Endothelial cell of umbilical vein (primary cell): ENCODE results near the gene IFI27. TPM values are rescaled to one million over a fixed set of nuclear protein-coding genes. Genes with fewer than 3 reads are reported as not detected.
A peak's percentile ranks its signal among the peaks of the same experiment; 100 is the strongest.

ENCODE experiments used
- BruUV-seq: library from RNA; stranded (reverse); fragments of 400-500 nt; replicated peaks from 2 replicates; lab custom pipeline; 2021; lab: Mats Ljungman, UMichigan
- CTCF ChIA-PET: fragments of 300-600, 350-600 bp; sonication (Branson Sonifier 250); formaldehyde crosslinking; loops from one replicate; lab custom pipeline; 2021; ENCODE audit warnings: antibody characterized with exemption, inconsistent platforms; lab: Charles Lee
- POLR2A ChIA-PET: fragments of 300-600, 350-600 bp; sonication (Branson Sonifier 250); formaldehyde crosslinking; loops from one replicate; lab custom pipeline; 2021; ENCODE audit warnings: antibody characterized with exemption, inconsistent platforms; lab: Charles Lee
- DNase-seq: peaks from one replicate; pipeline ENCODE4 v3.0.0-alpha.2; 2011; ENCODE audit warnings: low read depth, low spot score
- FAIRE-seq: peaks from 2 replicates; lab custom pipeline; 2011; peaks lifted over from hg19 to GRCh38; lab: Jason Lieb, UNC
- H2AFZ ChIP-seq: 2 replicates; pipeline ENCODE4 v1.6.0; 2012; ENCODE audit warnings: low read depth, low read length, control low read depth, inconsistent platforms
- H3K27ac ChIP-seq: 2 replicates; pipeline ENCODE4 v1.5.1; 2011; ENCODE audit warnings: low read depth, mild to moderate bottlenecking, control low read depth, low read length, moderate library complexity; ENCODE audit not compliant: insufficient read depth
- H3K27me3 ChIP-seq, 2 experiments: 2 replicates each; pipeline versions ENCODE4 v1.6.0 to v1.6.1; 2011; ENCODE audit warnings: low read length in 2 of 2, mixed read lengths in 1 of 2; ENCODE audit not compliant: control insufficient read depth in 2 of 2, insufficient read depth in 2 of 2
- H3K36me3 ChIP-seq, 2 experiments: 2 replicates in 1 of 2; 3 replicates in 1 of 2; pipeline ENCODE4 v1.5.1; 2011; ENCODE audit warnings: low read length in 2 of 2, mild to moderate bottlenecking in 1 of 2, moderate library complexity in 1 of 2; ENCODE audit not compliant: control insufficient read depth in 2 of 2, insufficient read depth in 2 of 2; ENCODE audit errors: extremely low read depth in 1 of 2
- H3K4me1 ChIP-seq: 3 replicates; pipeline ENCODE4 v1.5.1; 2011; ENCODE audit warnings: mild to moderate bottlenecking, low read length; ENCODE audit not compliant: control insufficient read depth, insufficient read depth; ENCODE audit errors: extremely low read depth
- H3K4me2 ChIP-seq: 2 replicates; pipeline ENCODE4 v1.6.1; 2011; ENCODE audit warnings: low read length, control low read depth, mixed read lengths; ENCODE audit not compliant: insufficient read depth
- H3K4me3 ChIP-seq, 3 experiments: fragments of 200-600 bp in 1 of 3; sonication (generic), shearing (Covaris generic) in 1 of 3; replicated peaks in 1 of 3; 2 replicates each; pipeline ENCODE4 v1.5.1; 2011 to 2016; ENCODE audit warnings: control low read depth in 3 of 3, low read length in 3 of 3, mild to moderate bottlenecking in 2 of 3, inconsistent platforms in 1 of 3, low read depth in 1 of 3, moderate library complexity in 1 of 3; ENCODE audit not compliant: insufficient read depth in 1 of 3
- H3K79me2 ChIP-seq: 2 replicates; pipeline ENCODE4 v1.6.0; 2012; ENCODE audit warnings: low read length, inconsistent platforms; ENCODE audit not compliant: control insufficient read depth, insufficient read depth
- H3K9ac ChIP-seq: replicated peaks from 2 replicates; pipeline ENCODE3; 2011; ENCODE audit warnings: low read length, control low read depth; ENCODE audit not compliant: insufficient read depth; ENCODE audit errors: extremely low read depth
- H3K9me1 ChIP-seq: replicated peaks from 3 replicates; pipeline ENCODE4 v1.6.0; 2011; ENCODE audit warnings: mild to moderate bottlenecking, low read length; ENCODE audit not compliant: control insufficient read depth, insufficient read depth; ENCODE audit errors: extremely low read depth
- H3K9me3 ChIP-seq: replicated peaks from 2 replicates; pipeline ENCODE4 v1.5.1; 2012; ENCODE audit warnings: low read length, inconsistent platforms; ENCODE audit not compliant: control insufficient read depth, insufficient read depth
- H4K20me1 ChIP-seq: replicated peaks from 2 replicates; pipeline ENCODE3; 2011; ENCODE audit warnings: mild to moderate bottlenecking, low read length; ENCODE audit not compliant: control insufficient read depth, insufficient read depth; ENCODE audit errors: extremely low read depth
- FOS ChIP-seq: IDR thresholded peaks from 2 replicates; pipeline ENCODE4 v1.6.1; 2011; ENCODE audit warnings: mild to moderate bottlenecking, low read length, moderate library complexity, borderline replicate concordance; ENCODE audit not compliant: insufficient read depth
- GATA2 ChIP-seq: IDR thresholded peaks from 2 replicates; pipeline ENCODE4 v1.7.0; 2011; ENCODE audit warnings: low read depth, mild to moderate bottlenecking, moderate library complexity, mixed read lengths, low read length; ENCODE audit not compliant: insufficient read length, insufficient read depth
- POLR2AphosphoS5 ChIP-seq: IDR thresholded peaks from 2 replicates; pipeline ENCODE4 v1.6.1; 2012; ENCODE audit warnings: low read depth, mild to moderate bottlenecking, control low read depth, low read length, moderate library complexity; ENCODE audit not compliant: insufficient read depth
- dilution Hi-C: fragments of 300-500 bp; cut with MboI; formaldehyde crosslinking; loops from one replicate; pipeline ENCODE4 v1.15.0; 2019; ENCODE audit warnings: low sequenced_read_pairs; ENCODE audit not compliant: extremely low pct_ligation_motif_present
- intact Hi-C: fragments of 100-400 bp; cut with micrococcal nuclease; formaldehyde crosslinking; loops from one replicate; pipeline ENCODE4 v1.10.0; 2022
- polyA plus RNA-seq, 4 experiments: library from polyadenylated mRNA; depleted of rRNA in 3 of 4; stranded (reverse) in 3 of 4; unstranded in 1 of 4; fragments of >200 nt; gene quantifications; 2 replicates each; pipeline versions ENCODE4 v1.2.1 to v1.2.3, GENCODE V29; 2011 to 2012; ENCODE audit warnings: missing spikeins in 1 of 4
- total RNA-seq: library from RNA; stranded (reverse); gene quantifications from 2 replicates; pipeline ENCODE4 v1.2.3, GENCODE V29; 2021
- TF ChIP-seq, protein P1 (sequence below): IDR thresholded peaks from 2 replicates; pipeline ENCODE4 v1.6.1; 2011; ENCODE audit not compliant: insufficient read depth, insufficient read length

Gene IFI27
- total and polyA plus RNA-seq, 2 donors (not counting 3 experiments of a cell fraction or from before 2014, with no cell fraction given): 126 to 1,265 TPM

DNA sequence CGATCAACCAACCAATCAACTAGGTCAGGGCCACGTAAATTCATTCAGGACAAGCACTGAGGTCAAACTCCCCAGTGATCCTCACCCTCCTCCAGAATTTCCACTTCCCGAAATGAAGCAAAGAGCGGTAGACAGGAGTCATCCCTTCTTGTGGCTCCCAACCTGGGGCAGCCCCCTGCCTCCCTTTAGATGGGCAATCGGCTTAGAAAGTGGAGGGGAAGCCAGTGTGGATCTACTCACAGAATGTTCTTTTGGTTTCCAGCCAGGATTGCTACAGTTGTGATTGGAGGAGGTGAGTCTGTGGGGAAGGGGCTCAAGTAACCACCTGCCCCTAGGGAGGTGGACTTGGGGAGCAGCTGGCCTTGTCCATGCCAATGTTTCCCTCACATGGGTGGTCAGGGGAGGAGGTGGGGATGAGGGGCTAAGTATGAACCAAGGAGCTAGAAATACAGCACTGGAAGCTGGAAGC is 4.1 kb downstream of the IFI27 start:
- intact Hi-C loops: loop anchor here (10.0 kb wide), 1 partner anchor 1060 kb away; no protein-coding TSS in a partner anchor
- CTCF ChIA-PET: interaction anchor here (0.8 to 6.1 kb wide), 9 partner anchors 10 to 175 kb away, joined by 3 to 67 read pairs (median 3); partner anchors contain the start of genes IFI27L2 and PPP4R4
- dilution Hi-C loops: no loop called here

DNA sequence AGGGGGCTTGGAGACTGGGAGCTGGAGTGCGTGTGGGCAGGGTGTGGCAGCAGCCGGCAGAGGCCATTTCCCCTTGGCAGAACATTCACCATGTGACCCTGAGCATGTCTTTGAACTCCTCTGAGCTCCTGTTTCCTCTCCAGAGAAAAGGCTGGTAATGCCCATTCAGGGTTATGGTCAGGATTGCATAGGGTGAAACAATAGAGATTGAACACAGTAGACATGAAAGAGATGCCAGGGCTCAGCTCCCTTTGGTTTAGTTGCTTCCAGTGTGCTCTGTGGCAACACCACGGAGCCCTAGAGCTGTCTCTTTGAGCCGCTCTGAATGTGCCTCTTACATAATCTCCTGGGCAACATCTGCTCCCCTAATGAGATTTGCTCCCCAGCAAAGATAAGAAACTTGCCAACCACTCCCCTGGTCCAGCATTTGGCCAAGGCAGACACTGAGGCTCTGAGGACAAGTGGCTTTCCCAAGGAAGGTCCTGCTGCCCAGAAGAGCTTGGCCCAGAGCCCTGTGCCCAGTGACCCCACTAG is 4.6 kb downstream of the IFI27 start:
- Histone ChIP-seq H3K27ac (no peak overlapping the region), H3K79me2 (no peaks in the 10 kb centered on the region), H3K27me3 (no peaks in the 10 kb centered on the region), H2AFZ (peak overlapping the region; percentile 20), H3K9ac (no peak overlapping the region), H3K9me3 (no peaks in the 10 kb centered on the region), H3K4me1 (peaks cover 19% of the 10 kb centered on the region), H3K4me3 (no peak overlapping the region), H3K9me1 (no peaks in the 10 kb centered on the region), H3K4me2 (peak overlapping the region; percentile 2), H4K20me1 (no peaks in the 10 kb centered on the region), H3K36me3 (no peaks in the 10 kb centered on the region)
- FAIRE-seq (peak; percentile 90), DNase-seq (peak; percentile 32)
- BruUV-seq: no TSS peak
- dilution Hi-C loops (no loop called here), intact Hi-C loops (loop anchor here (10.0 kb wide), 1 partner anchor 1060 kb away; no protein-coding TSS in a partner anchor)
- CTCF ChIA-PET: interaction anchor here (0.8 to 6.1 kb wide), 8 partner anchors 10 to 175 kb away, joined by 3 to 67 read pairs (median 4); partner anchors contain the start of genes IFI27L2 and PPP4R4
- POLR2A ChIA-PET: interaction anchor here (1.4 kb wide), 1 partner anchor 34 kb away, joined by 5 read pairs; the partner anchor contains the start of genes DDX24 and IFI27L1
- TF ChIP-seq FOS (no peak), POLR2AphosphoS5 (peak; percentile 20), GATA2 (no peak)
- TF ChIP-seq, protein P1, sequence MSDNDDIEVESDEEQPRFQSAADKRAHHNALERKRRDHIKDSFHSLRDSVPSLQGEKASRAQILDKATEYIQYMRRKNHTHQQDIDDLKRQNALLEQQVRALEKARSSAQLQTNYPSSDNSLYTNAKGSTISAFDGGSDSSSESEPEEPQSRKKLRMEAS: no peak

More for the DNA sequence above, 4.1 kb downstream of the IFI27 start:
- BruUV-seq: no TSS peak
- Histone ChIP-seq H4K20me1 (no peaks in the 10 kb centered on the region), H3K4me2 (peak overlapping the region; percentile 2), H3K9me1 (no peaks in the 10 kb centered on the region), H3K36me3 (no peaks in the 10 kb centered on the region), H3K79me2 (no peaks in the 10 kb centered on the region), H3K4me3 (no peak overlapping the region), H3K27me3 (no peaks in the 10 kb centered on the region), H2AFZ (peak overlapping the region; percentile 20), H3K27ac (no peak overlapping the region), H3K9me3 (no peaks in the 10 kb centered on the region), H3K4me1 (peaks cover 19% of the 10 kb centered on the region), H3K9ac (no peak overlapping the region)
- FAIRE-seq (no peak), DNase-seq (no peak)
- TF ChIP-seq, protein P1: no peak
- POLR2A ChIA-PET: interaction anchor here (1.4 kb wide), 1 partner anchor 33 kb away, joined by 5 read pairs; the partner anchor contains the start of genes DDX24 and IFI27L1
